Fibroblast of pulmonary artery (primary cell): Measurements from ENCODE around the gene COTL1.

Experiments used
- DNase-seq: peaks from one replicate; pipeline ENCODE4 v3.0.0-alpha.2; 2010; ENCODE audit warnings: low read depth
- H3K4me3 ChIP-seq: replicated peaks from 2 replicates; pipeline ENCODE4 v1.5.1; 2011; ENCODE audit warnings: low read depth, mild to moderate bottlenecking, control low read depth, low read length, moderate library complexity
- TF ChIP-seq, protein P1 (sequence below): IDR thresholded peaks from 2 replicates; pipeline ENCODE4 v1.5.1; 2011; ENCODE audit warnings: mild to moderate bottlenecking, control low read depth, low read length, inconsistent platforms; ENCODE audit errors: missing control alignments

COTL1 gene

DNA sequence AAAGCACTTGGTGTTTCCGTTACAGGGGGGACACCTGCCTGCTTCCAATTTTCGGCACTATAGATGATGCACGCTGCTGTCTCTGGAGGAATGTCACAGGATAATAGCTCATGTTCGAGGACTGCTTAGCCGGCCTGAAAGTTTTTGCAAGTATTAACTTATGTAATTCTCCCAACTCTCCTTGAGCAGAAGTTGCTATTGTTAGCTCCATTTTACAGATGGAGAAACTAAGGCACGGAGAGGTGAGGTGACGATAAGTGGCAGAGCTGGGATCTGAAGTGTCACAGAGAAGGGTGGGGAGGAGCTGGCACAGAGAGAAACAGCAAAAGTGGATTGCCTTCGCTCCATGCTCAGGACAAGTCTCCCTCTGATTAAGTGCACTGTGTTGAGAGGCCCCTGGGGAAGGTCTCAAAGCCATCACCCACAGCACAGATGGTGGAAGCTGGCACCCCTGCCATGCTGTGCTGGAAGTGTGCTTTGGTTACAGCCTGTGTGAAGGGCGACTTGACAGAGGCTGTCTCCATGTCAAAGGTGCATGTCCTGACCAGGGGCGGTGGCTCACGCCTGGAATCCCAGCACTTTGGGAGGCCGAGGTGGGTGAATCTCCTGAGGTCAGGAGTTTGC is 72.7 kb downstream of the COTL1 start:
- H3K4me3 ChIP-seq = no peak overlapping the region
- TF ChIP-seq, protein P1, sequence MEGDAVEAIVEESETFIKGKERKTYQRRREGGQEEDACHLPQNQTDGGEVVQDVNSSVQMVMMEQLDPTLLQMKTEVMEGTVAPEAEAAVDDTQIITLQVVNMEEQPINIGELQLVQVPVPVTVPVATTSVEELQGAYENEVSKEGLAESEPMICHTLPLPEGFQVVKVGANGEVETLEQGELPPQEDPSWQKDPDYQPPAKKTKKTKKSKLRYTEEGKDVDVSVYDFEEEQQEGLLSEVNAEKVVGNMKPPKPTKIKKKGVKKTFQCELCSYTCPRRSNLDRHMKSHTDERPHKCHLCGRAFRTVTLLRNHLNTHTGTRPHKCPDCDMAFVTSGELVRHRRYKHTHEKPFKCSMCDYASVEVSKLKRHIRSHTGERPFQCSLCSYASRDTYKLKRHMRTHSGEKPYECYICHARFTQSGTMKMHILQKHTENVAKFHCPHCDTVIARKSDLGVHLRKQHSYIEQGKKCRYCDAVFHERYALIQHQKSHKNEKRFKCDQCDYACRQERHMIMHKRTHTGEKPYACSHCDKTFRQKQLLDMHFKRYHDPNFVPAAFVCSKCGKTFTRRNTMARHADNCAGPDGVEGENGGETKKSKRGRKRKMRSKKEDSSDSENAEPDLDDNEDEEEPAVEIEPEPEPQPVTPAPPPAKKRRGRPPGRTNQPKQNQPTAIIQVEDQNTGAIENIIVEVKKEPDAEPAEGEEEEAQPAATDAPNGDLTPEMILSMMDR = no peak
- DNase-seq = no peak

DNA sequence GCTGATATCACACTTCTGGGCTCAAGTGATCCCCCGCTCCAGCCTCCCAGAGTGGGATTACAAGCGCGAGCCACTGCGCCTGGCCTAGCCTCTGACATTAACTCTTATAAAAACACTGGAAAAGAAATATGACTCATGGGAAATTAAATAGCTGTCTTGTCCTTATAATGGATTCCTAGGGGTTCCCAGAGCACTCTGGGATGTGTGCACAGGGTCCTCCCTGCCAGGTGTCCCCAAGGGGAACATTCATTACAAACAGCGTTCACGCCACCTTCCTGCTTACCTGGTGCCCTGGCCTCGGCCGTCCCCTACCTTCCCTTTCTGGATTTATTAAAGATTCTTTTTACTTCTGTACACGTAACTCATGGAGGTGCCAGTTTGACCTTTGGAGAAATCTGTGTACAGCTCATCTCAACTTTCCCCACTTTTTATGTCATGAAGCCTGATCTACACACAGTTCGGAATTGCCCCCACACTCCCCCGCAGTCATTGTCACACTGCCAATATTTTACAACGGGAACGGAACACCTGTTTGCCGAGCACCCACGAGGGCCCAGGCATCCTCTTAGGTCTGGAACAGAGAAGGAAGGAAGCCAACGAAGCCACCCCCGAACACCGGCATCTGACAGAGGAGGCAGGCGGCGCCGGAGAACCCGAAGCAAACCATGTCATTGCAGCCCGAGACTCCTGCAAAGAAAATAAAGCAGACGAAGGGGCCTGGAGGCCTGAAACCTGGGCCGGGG is 73.7 kb downstream of the COTL1 start:
- no peak for DNase-seq
- TF ChIP-seq, protein P1 = no peak
- H3K4me3 ChIP-seq = no peak overlapping the region

DNA sequence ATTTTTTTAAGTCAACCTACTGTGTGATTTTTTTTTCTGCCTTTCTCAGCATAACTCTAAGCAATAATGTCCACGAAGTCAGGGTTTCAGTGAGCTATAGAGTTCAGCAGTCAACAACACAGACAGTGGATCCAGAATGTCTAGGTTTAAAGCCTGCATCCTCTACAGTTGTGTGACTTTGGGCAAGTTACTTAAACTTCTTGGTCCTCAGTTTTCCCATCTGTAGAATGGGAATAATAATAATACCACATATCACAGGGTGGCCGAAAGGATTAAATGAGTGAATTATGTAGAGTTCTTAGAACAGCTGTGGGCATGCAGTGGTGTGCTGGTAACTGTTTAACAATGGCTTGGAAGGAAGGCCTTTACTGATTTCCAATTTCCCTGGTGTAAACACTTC is 74.6 kb downstream of the COTL1 start:
- no peak overlapping the region for H3K4me3 ChIP-seq
- no peak for DNase-seq
- TF ChIP-seq, protein P1 = no peak

DNA sequence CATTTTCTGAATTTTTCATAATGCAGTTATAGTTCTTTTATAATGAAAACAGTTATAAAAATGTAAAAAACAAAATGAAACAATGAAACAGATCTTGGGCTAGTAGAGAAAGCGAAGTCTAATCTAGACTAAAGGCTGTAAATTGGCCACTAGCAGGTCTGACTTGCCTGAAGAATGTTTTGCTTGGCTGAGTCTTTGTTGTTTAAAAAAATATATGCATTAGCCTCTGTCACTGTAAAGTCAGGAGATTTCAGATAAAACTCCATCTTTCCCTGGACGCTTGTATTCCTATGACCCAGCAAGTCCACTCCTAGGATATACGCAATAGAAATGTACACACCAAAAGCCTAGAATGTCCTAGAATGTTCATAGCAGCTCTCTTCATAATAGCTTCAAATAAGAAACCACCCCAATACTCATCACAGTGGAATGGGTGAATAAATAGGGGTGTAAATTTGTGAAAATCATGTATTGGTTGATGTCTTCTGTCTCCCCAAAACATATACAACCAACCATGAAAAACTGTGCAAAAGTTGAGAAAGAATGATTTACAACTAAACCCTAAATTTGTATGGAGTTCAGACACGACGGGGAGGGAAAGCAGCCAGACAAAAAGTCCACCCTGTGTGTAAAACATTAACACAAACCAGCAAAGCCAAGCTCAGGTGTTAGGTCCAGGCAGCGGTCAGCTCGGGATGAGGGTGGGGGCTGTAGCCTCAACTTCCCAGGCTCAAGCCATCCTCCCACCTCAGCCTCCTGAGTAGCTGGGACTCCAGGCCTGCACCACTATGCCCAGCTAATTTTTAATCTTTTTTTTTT is 75.7 kb downstream of the COTL1 start:
- DNase-seq = peak; percentile 60
- H3K4me3 ChIP-seq = no peak overlapping the region
- TF ChIP-seq, protein P1 = no peak

DNA sequence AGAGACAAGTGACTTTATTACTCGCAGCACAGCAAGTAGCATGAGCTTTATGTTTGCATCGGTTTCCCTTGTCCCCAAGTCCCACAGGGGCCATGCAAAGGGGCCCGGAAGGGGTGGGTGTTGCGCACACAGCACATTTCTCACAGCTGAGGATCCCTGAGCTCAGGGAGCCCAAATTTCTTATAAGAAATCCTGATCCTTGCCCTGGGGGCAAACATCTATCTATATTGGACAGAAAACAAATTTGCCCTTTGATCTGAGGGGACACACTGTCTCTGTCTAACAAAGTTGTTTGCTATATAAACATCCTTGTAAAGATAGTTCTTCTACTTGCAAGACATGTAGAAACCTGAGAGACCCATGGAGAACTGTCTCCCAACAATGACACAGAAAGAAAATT is 77.7 kb downstream of the COTL1 start:
- DNase-seq = no peak
- TF ChIP-seq, protein P1 = no peak
- H3K4me3 ChIP-seq = no peak overlapping the region

DNA sequence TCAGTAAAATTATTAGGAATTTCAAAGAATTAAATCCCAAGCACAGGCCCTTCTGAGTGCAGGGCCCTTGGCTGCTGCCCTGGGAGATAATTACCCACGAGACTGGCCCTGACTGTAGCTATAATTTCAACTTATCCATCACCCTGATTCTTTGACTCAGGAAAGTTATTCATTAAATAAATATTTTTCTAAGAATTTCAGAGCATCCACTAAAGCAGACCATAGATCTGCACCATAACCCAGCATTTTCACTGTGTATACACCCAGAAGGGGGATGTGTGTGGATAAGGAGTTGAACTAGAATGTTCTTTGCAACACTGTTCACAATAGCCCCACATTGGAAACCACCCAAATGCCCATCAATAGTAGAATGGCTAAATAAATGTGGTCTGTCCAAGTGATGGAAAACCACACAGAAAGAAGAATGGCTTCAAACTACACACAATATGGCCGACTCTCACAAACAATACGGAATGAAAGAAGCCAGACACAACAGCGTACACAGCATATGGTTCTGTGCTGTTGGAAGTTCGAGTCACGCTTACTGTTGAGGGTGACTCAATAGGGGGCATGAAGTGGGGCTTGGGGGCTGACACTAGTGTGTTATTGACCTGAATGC is 79.5 kb downstream of the COTL1 start:
- H3K4me3 ChIP-seq = no peak overlapping the region
- DNase-seq = no peak
- TF ChIP-seq, protein P1 = no peak
